HUDEP-2 (cell line): ENCODE results near the gene NUDT4B.
"Not testable (repeated sequence)": the region's sequence is repeated elsewhere in the genome, so short reads cannot be mapped to it uniquely, and the experiment has no call there.

Source experiments
- DNase-seq, 76 experiments: peaks; one replicate each; lab custom pipeline; 2025; ENCODE audit not compliant: unreplicated experiment in 76 of 76; lab: John Stamatoyannopoulos, UW

The NUDT4B gene

GRCh38 chr1:148748563-148749334, at the start of gene NUDT4B:
NUDT4B (plus strand) TSS chr1:148748774; CDS start chr1:148748953, 179 bp downstream.
- DNase-seq = not testable (repeated sequence)

- not testable (repeated sequence) for DNase-seq
These were observed 49.2 kb upstream of the NUDT4B start for GRCh38 chr1:148699357-148699756.

- not testable (repeated sequence) for DNase-seq
These were observed 46.3 kb upstream of the NUDT4B start for GRCh38 chr1:148702242-148702641.

DNA sequence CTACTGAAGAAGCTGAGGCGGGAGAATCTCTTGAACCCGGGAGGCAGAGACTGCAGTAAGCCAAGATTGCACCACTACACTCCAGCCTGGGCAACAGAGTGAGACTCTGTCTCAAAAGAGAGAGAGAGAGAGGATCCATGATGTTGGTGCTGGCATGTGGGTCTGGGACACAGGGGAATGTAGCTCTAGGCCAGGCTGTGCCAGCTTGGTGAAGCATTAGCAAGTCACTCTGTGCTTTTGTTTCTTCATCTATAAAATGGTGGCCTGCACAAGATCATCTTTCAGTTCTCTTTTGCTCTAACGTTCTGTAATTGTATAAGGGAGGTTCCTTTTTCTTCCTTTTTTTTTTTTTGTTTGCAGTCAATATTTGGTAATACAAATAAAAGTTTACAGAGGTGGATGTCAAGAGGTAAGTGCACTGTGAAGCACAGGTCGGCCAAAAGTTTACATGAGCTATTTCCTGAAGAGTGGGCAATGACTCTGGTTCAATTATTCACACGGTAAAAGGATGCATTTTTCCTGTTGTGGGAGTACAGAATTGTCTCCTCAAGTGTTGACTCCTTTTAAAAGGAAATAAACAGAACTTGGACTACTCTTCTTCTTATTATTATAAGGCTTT, 44.5 kb upstream of the NUDT4B start:
- DNase-seq = not testable (repeated sequence)

GRCh38 chr1:148705316-148705948, 43.1 kb upstream of the NUDT4B start:
- DNase-seq = not testable (repeated sequence)

- DNase-seq = not testable (repeated sequence)
These were observed 39.7 kb upstream of the NUDT4B start for GRCh38 chr1:148708779-148709333.

GRCh38 chr1:148710772-148711523, 37.6 kb upstream of the NUDT4B start:
- not testable (repeated sequence) for DNase-seq

DNA sequence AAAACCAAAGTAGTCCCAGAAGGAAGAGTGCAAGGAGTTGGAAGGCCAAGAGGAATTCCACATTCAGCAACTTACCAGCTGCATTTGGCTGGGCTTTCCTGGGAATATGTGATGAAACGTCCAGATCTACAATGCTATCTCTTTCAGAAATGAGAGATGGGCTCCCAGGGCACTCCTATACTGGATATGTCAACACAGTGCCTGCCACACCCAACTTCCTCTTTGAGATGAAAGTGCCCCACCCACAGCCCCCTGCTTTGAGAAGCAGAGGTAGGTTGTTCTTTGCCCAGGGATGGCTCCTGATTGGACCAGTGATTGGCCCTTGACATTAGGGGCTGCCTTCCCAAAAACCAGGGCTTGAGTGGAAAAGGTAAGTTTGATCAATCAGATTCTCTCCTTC, 36.2 kb upstream of the NUDT4B start:
- DNase-seq = not testable (repeated sequence)

GRCh38 chr1:148715518-148715917, 33.1 kb upstream of the NUDT4B start:
- DNase-seq = not testable (repeated sequence)

- DNase-seq = not testable (repeated sequence)
These were observed 31.5 kb upstream of the NUDT4B start for GRCh38 chr1:148716966-148717520.

DNA sequence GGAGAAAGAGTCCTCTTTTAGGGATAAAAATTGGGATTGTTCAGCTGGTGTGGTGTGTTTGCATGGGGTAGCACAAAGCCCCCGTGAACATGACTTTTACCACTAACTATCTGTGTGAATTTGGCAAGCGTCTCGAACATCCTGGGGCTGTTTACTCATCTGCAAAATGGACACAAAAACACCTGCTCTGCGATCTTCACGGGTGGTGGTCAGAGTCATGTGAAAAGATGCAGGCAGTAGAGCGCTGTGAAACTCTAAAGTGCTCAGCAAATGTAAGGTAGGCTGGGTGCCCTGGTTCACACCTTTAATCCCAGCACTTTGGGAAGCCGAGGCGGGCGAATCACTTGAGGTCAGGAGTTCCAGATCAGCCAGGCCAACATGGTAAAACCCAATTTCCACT, 27.7 kb upstream of the NUDT4B start:
- DNase-seq = not testable (repeated sequence)

DNA sequence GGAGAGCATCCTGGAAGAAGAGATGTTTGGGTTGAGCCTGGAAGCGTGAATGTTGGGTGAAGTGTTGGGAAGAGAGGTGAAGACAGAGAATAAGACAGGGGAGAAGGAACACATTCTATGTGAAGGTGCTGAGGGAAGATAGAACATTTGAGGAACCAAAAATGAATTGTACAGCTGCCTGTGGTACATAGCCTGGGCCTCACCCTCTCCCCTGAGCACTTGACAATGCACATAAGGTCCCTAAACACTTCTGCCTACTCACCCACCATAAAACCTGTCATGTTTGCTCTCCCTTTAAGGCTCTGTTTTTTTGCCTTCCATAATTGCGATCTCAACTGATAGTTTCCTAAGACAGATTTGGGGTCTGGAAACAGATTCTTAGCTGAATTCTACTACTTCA, 25.8 kb upstream of the NUDT4B start:
- DNase-seq = not testable (repeated sequence)

DNA sequence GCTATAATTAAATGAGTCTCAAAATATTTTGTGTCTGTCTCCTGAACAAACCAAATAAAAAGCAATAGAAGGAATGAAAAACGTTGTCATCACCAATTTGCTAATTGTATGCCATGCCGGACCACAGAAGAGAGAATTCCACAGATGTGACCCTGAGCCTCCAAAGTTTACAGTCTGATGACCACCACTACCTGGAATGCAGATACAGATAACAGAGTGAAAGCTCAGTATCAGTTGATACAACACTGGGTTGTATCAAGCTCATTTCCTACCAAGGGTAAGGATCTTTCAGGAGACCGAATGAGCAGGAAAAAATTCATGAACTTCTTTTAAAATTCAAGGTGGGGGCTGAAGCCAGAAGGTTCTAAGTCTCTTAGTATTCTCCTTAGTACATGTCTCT, 25.1 kb upstream of the NUDT4B start:
- DNase-seq = not testable (repeated sequence)

- DNase-seq = not testable (repeated sequence)
These were observed 23.7 kb upstream of the NUDT4B start for GRCh38 chr1:148724872-148725271.

DNA sequence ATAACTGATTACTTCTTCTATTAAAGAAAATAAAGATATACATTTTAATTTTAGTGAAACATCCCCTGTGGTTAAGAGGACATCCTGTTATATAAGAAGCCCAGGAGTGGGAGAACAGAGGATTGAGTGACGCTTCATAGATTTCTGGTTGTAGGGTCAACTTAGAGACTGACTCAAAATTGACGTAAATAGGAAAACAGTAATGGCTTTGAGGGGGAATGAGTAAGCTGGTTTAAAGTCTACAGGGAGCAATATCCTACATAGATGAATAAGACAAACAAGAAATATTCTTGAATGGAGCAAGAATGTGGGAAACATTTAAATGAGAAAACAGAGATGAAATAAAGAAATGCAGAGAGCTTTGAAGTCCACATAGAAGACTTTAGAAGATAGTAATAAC, 20.7 kb upstream of the NUDT4B start:
- not testable (repeated sequence) for DNase-seq

GRCh38 chr1:148729128-148729527, 19.4 kb upstream of the NUDT4B start:
- DNase-seq = not testable (repeated sequence)

DNA sequence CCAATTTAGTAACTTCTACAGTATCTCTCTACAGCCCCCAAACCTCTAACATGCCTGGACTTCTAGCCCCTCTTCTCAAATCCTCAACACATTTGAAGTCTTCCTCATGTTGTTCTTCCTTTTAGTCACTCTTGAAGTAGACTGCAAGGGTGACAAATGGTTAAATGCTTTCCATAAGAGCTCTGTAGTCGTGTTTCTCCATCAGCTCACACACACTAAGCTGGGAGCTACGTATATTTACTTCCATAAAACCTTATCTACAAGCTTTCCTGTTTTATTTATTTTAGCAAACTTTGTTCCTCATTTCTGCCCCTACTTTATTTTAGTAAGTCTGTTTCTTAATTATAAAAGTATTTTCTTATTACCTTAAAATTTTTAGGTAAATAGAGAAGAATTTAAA, 19.0 kb upstream of the NUDT4B start:
- DNase-seq = not testable (repeated sequence)

GRCh38 chr1:148732277-148732676, 16.3 kb upstream of the NUDT4B start:
- DNase-seq = not testable (repeated sequence)

DNA sequence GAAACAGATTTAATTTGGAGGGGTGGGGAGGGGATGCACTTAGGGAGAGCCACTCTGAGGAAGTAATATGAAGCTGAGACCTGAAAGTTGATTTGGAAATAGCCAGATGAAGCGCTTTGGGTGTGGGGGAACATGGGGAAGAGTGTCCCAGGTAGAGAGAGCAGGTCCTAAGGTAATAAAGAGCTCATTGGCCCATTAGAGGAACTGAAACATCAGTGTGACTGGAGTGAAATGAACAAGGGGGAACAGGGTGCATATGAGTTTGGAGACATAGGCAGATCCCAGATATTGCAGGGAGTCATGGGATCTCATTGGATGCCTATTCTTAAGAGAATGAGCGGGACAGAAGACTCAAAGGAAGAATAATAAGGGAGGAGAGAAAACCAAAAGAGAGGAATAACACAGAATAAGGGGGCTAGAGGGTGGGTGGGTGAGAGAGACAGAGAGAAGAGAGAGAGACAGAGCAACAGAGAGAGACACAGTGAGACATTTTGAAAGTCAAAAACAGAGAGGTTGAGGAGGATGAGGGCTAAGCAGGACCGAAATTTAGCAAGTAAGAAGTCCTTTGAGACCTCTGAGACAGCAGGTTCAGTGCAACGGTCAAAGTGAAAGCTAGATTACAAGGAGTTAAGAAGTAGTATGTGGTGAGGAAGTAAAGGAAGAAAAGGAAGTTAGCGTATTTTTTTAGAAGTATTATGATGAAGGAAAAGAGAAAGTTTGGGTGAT, 14.8 kb upstream of the NUDT4B start:
- DNase-seq = not testable (repeated sequence)

- not testable (repeated sequence) for DNase-seq
These were observed 14.3 kb upstream of the NUDT4B start for GRCh38 chr1:148734311-148734662.
